Measurements from ENCODE around the gene PPARG. TPM values are rescaled to one million over a fixed set of nuclear protein-coding genes. Genes with fewer than 3 reads are reported as not detected.

Gene PPARG
- total and polyA plus RNA-seq, 2 of the 13 experiments (the other 11 are each of a cell fraction or from before 2014, with no cell fraction given): 13.9 to 58.3 TPM

- TF ChIP-seq SIX4 (CRISPR knock-in tag; IDR thresholded peaks at IDR 0.05): peak; percentile 80
- TF ChIP-seq NCOA2 (CRISPR knock-in tag; IDR thresholded peaks at IDR 0.05): peak; percentile 89
- peak; percentile 87 for TF ChIP-seq HNF4G (IDR thresholded peaks at IDR 0.05; ENCODE audit: borderline replicate concordance, low read depth, low read length)
- peak; percentile 71; the same call in 1 of the 2 replicates for TF ChIP-seq HNF4G (CRISPR knock-in tag; IDR thresholded peaks at IDR 0.05; ENCODE audit: borderline replicate concordance, low read depth)
- no peak for TF ChIP-seq ZNF580 (CRISPR knock-in tag; IDR thresholded peaks at IDR 0.05; ENCODE audit: borderline replicate concordance, low read depth)
- peak; percentile 90 for TF ChIP-seq ARID5B (CRISPR knock-in tag; IDR thresholded peaks at IDR 0.05)
- TF ChIP-seq TBX3 (IDR thresholded peaks at IDR 0.05; ENCODE audit: borderline replicate concordance): no peak
- TF ChIP-seq ZBTB40 (IDR thresholded peaks at IDR 0.05): no peak
- TF ChIP-seq ZBTB40 (CRISPR knock-in tag; IDR thresholded peaks at IDR 0.05): no peak
- no peak for TF ChIP-seq PHF8 (CRISPR knock-in tag; IDR thresholded peaks at IDR 0.05)
- TF ChIP-seq ZKSCAN5 (CRISPR knock-in tag; IDR thresholded peaks at IDR 0.05): no peak
- TF ChIP-seq ZNF503 (CRISPR knock-in tag; IDR thresholded peaks at IDR 0.05): peak; percentile 52; the same call in 1 of the 2 replicates
- TF ChIP-seq ZMAT3 (CRISPR knock-in tag; conservative IDR thresholded peaks at IDR 0.05): no peak
- peak; percentile 24; the same call in 1 of the 2 replicates for TF ChIP-seq HOXA5 (CRISPR knock-in tag; IDR thresholded peaks at IDR 0.05)
These were observed 121.1 kb downstream of the PPARG start (continued) for GRCh38 chr3:12409684-12410596.

Measured in HepG2 (cell line).